ENCODE data around the gene PPP4R2. TPM values are rescaled to one million over a fixed set of nuclear protein-coding genes. Genes with fewer than 3 reads are reported as not detected.

The PPP4R2 gene
- total and polyA plus RNA-seq, 2 donors (not counting 1 experiment from before 2014, with no cell fraction given), result 9.8 to 57.5 TPM

DNA sequence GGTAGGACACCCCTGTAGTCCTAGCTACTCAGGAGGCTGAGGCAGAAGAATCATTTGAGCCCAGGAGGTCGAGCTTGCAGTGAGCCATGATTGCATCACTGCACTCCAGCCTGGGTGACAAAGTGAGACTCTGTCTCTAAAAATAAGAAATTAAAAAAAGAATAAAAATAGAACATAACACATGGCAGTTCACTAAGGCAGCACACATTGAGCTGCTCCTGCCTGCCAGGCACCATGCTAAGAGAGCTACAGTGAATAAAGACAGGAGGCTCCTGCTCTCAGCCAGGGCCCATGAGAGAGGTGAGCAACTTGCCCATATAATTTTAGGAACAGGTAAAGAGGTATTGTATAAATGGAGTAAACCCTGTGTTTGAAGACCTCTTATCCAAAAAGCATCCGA, 119.2 kb downstream of the PPP4R2 start:
- no peak overlapping the region for H3K27ac ChIP-seq (ENCODE audit: low read length in 2 of 2)
- H3K79me2 ChIP-seq (ENCODE audit: control insufficient read depth, insufficient read depth, low read length), result no peaks in the 10 kb centered on the region
- no peaks in the 10 kb centered on the region for H3K9me3 Mint-ChIP-seq (ENCODE audit: insufficient read depth)
- no peaks in the 10 kb centered on the region for H4K20me1 ChIP-seq (ENCODE audit: control insufficient read depth, insufficient read depth, low read length, poor library complexity, severe bottlenecking)
- ChIA-PET CTCF (interaction anchor here (0.6 kb wide), 1 partner anchor 162 kb away, joined by 3 read pairs; no protein-coding TSS in a partner anchor), POLR2A (no interaction called here)
- WGBS (ENCODE audit: insufficient coverage), result 80% methylated on average over 1 of the region's 2 CpGs
- intact Hi-C loops (cut with micrococcal nuclease), result no loop called here
- no peak overlapping the region for H3K4me3 Mint-ChIP-seq
- no peaks in the 10 kb centered on the region for H3K4me1 Mint-ChIP-seq
- H3K9ac ChIP-seq (ENCODE audit: low read length), result no peak overlapping the region
- H3K27me3 ChIP-seq (replicated peaks in 1 of 4; ENCODE audit: control extremely low read depth in 1 of 4, control insufficient read depth in 3 of 4, insufficient read depth in 4 of 4, low read length in 3 of 4), result peaks cover 0 to 6% (median 0%) of the 10 kb centered on the region in 4 experiments
- no peak overlapping the region for H3K4me2 ChIP-seq (replicated peaks; ENCODE audit: low read depth, low read length, poor library complexity, severe bottlenecking)
- H2AFZ ChIP-seq (ENCODE audit: insufficient read depth, low read depth, low read length, poor library complexity, severe bottlenecking), result no peak overlapping the region
- no peak for DNase-seq
- ATAC-seq (ENCODE audit: low read depth), result no peak
- no peak overlapping the region for H3K27ac Mint-ChIP-seq
- no peak for TF ChIP-seq EZH2 (IDR thresholded peaks at IDR 0.05; ENCODE audit: borderline replicate concordance, insufficient read depth, low read depth, low read length, poor library complexity, severe bottlenecking)
- TF ChIP-seq, protein P1, sequence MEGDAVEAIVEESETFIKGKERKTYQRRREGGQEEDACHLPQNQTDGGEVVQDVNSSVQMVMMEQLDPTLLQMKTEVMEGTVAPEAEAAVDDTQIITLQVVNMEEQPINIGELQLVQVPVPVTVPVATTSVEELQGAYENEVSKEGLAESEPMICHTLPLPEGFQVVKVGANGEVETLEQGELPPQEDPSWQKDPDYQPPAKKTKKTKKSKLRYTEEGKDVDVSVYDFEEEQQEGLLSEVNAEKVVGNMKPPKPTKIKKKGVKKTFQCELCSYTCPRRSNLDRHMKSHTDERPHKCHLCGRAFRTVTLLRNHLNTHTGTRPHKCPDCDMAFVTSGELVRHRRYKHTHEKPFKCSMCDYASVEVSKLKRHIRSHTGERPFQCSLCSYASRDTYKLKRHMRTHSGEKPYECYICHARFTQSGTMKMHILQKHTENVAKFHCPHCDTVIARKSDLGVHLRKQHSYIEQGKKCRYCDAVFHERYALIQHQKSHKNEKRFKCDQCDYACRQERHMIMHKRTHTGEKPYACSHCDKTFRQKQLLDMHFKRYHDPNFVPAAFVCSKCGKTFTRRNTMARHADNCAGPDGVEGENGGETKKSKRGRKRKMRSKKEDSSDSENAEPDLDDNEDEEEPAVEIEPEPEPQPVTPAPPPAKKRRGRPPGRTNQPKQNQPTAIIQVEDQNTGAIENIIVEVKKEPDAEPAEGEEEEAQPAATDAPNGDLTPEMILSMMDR (IDR thresholded peaks at IDR 0.05), result no peak
- H3K4me1 ChIP-seq (ENCODE audit: control insufficient read depth in 2 of 2, insufficient read depth in 2 of 2, low read length in 2 of 2), result no peaks in the 10 kb centered on the region
- H3K36me3 ChIP-seq (replicated peaks in 1 of 2; ENCODE audit: control extremely low read depth in 1 of 2, control insufficient read depth in 1 of 2, extremely low read depth in 1 of 2, insufficient read depth in 2 of 2, low read length in 1 of 2), result no peaks in the 10 kb centered on the region
- H3K27me3 Mint-ChIP-seq, result peaks cover 14% of the 10 kb centered on the region
- H3K9me3 ChIP-seq (ENCODE audit: control extremely low read depth in 1 of 3, control insufficient read depth in 2 of 3, insufficient read depth in 1 of 3, low read length in 2 of 3), result no peaks in the 10 kb centered on the region
- no peak overlapping the region for H3K4me3 ChIP-seq (ENCODE audit: control extremely low read depth in 1 of 5, extremely low read depth in 1 of 5, insufficient read depth in 1 of 5, low read depth in 2 of 5, low read length in 4 of 5)

Small RNA genes lying within 50 kb of the gene (small RNA-seq; reads per million reads assigned to genes)
- gene RNU2-64P (ENCODE audit: insufficient read length, low read depth, low replicate concordance), result 2.1 reads per million, percentile 17 among the genes with 10 or more reads in this experiment
- gene RNU6-557P (ENCODE audit: insufficient read length, low read depth, low replicate concordance), result not detected
- not detected for gene RNU7-19P (ENCODE audit: insufficient read length, low read depth, low replicate concordance)

Other genes with a start within 250 kb of the PPP4R2 start
- 30.6 and 32.0 TPM in 2 replicates for gene SHQ1, start 148.4 kb upstream of the PPP4R2 start, total RNA-seq
- gene SHQ1, start 148.4 kb upstream of the PPP4R2 start, polyA plus RNA-seq, result 3.6 and 5.2 TPM in 2 replicates
- gene GXYLT2, start 108.8 kb upstream of the PPP4R2 start, total RNA-seq, result not detected in 2 replicates
- not detected in 2 replicates for gene GXYLT2, start 108.8 kb upstream of the PPP4R2 start, polyA plus RNA-seq
- 10.2 and 13.4 TPM in 2 replicates for gene EBLN2, start 64.8 kb downstream of the PPP4R2 start, total RNA-seq
- gene EBLN2, start 64.8 kb downstream of the PPP4R2 start, polyA plus RNA-seq, result 4.5 and 6.6 TPM in 2 replicates